GM12892 (cell line): ENCODE measurements around the gene MGAT4B.

ENCODE experiments used
- POLR2A ChIP-seq: IDR thresholded peaks from 2 replicates; pipeline ENCODE4 v1.6.1; 2011; ENCODE audit warnings: low read depth, low read length, control low read depth
- POLR2AphosphoS5 ChIP-seq: IDR thresholded peaks from 2 replicates; pipeline ENCODE4 v1.6.1; 2011; ENCODE audit warnings: low read depth, low read length, control low read depth

DNA sequence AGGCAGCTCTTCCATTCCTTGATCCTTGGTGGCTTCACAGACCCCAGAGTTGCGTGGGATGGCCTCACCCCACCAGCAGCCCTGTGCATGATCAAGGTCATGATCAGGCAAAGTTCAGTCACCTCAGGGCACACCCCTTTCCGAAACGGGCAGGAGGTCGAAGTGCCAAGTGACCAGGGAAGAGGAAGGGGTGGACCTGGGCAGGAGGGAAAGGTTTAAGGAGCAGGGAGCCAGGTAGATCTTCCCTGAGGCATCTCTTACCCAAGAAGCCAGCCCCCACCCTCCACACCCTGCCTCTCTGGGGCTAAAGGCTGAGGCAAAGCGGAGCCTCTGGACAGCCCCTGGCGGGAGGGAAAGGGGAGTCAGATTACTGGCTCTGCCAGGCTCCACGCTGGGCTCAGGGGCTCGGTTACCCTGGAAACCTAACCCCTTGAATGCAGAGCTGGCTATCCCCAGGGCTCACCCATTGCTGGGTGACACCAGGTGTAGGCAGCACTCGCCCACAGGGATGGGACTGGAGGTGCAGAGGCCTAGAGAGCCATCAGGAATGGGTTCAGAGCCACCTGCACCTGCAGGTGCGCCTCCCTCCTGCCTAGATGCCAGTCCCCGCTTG, 3.6 kb downstream of the MGAT4B start:
- TF ChIP-seq POLR2A (no peak), POLR2AphosphoS5 (no peak)
